Left hindlimb (tissue), 1 donor: Measurements from ENCODE around the gene BICRA.

Experiments used
- DNase-seq: peaks from one replicate; pipeline ENCODE4 v3.0.0-alpha.2; 2018

The BICRA gene

GRCh38 chr19:47601180-47601904 is 7.6 kb upstream of the BICRA start:
- DNase-seq, result no peak

GRCh38 chr19:47603706-47604565 is 5.0 kb upstream of the BICRA start:
- no peak for DNase-seq

- DNase-seq, result no peak
Observed at GRCh38 chr19:47607564-47608073, 1.3 kb upstream of the BICRA start.

GRCh38 chr19:47608074-47608918 is 638 bp upstream of the BICRA start:
- peak; percentile 97 for DNase-seq

GRCh38 chr19:47609906-47610894 is 1.3 kb downstream of the BICRA start:
- peak; percentile 52 for DNase-seq

GRCh38 chr19:47610902-47611301 is 2.0 kb downstream of the BICRA start:
- no peak for DNase-seq

GRCh38 chr19:47613165-47614020 is 4.5 kb downstream of the BICRA start:
- peak; percentile 57 for DNase-seq

- no peak for DNase-seq
Observed at GRCh38 chr19:47614021-47614295, 5.0 kb downstream of the BICRA start.

GRCh38 chr19:47614559-47614958 is 5.6 kb downstream of the BICRA start:
- no peak for DNase-seq

- DNase-seq, result no peak
Observed at GRCh38 chr19:47615230-47615629, 6.3 kb downstream of the BICRA start.

- DNase-seq, result no peak
Observed at GRCh38 chr19:47615714-47616113, 6.8 kb downstream of the BICRA start.

GRCh38 chr19:47618771-47619170 is 9.8 kb downstream of the BICRA start:
- no peak for DNase-seq

GRCh38 chr19:47619763-47620162 is 10.8 kb downstream of the BICRA start:
- no peak for DNase-seq

- DNase-seq, result no peak
Observed at GRCh38 chr19:47623151-47623920, 14.4 kb downstream of the BICRA start.

- DNase-seq, result no peak
Observed at GRCh38 chr19:47623921-47624391, 15.0 kb downstream of the BICRA start.

- no peak for DNase-seq
Observed at GRCh38 chr19:47625650-47626049, 16.7 kb downstream of the BICRA start.

- no peak for DNase-seq
Observed at GRCh38 chr19:47626238-47626637, 17.3 kb downstream of the BICRA start.

GRCh38 chr19:47628078-47628771 is 19.3 kb downstream of the BICRA start:
- DNase-seq, result no peak

GRCh38 chr19:47630594-47630993 is 21.7 kb downstream of the BICRA start:
- no peak for DNase-seq
